GM12892 (cell line): ENCODE results near the gene CRTAP.

Experiments
- DNase-seq: peaks from one replicate; pipeline ENCODE4 v3.0.0; 2011; ENCODE audit not compliant: insufficient read length
- FAIRE-seq: peaks from 2 replicates; lab custom pipeline; 2011; peaks lifted over from hg19 to GRCh38; lab: Jason Lieb, UNC
- POLR2A ChIP-seq: IDR thresholded peaks from 2 replicates; pipeline ENCODE4 v1.6.1; 2011; ENCODE audit warnings: low read depth, low read length, control low read depth
- POLR2AphosphoS5 ChIP-seq: IDR thresholded peaks from 2 replicates; pipeline ENCODE4 v1.6.1; 2011; ENCODE audit warnings: low read depth, low read length, control low read depth
- TAF1 ChIP-seq: IDR thresholded peaks from 2 replicates; pipeline ENCODE4 v1.6.1; 2011; ENCODE audit warnings: low read depth, mild to moderate bottlenecking, control low read depth, low read length, borderline replicate concordance

The CRTAP gene

GRCh38 chr3:33186524-33187367 lies 72.9 kb downstream of the CRTAP start:
- FAIRE-seq (no peak), DNase-seq (no peak)
- no peak for TF ChIP-seq TAF1
- TF ChIP-seq POLR2AphosphoS5, result no peak
- TF ChIP-seq POLR2A, result no peak

- FAIRE-seq (no peak), DNase-seq (no peak)
- TF ChIP-seq TAF1 (no peak), POLR2AphosphoS5 (no peak), POLR2A (no peak)
These were observed 73.5 kb downstream of the CRTAP start for GRCh38 chr3:33187368-33187634.

- TF ChIP-seq POLR2A (no peak), POLR2AphosphoS5 (no peak), TAF1 (no peak)
- peak; percentile 38 for FAIRE-seq
These were observed 80.5 kb downstream of the CRTAP start for GRCh38 chr3:33194303-33194702.

GRCh38 chr3:33196538-33196937 lies 82.7 kb downstream of the CRTAP start:
- TF ChIP-seq POLR2A (no peak), TAF1 (no peak)
- DNase-seq (no peak), FAIRE-seq (no peak)

More at GRCh38 chr3:33194303-33194702, 80.5 kb downstream of the CRTAP start:
- DNase-seq, result no peak
